Fibroblast of skin of back (primary cell): ENCODE measurements around the gene PSAPL1.

Experiments
- DNase-seq: peaks from one replicate; pipeline ENCODE4 v3.0.0-alpha.2; 2013

Gene PSAPL1

GRCh38 chr4:7430965-7431695 is 3.6 kb downstream of the PSAPL1 start:
- DNase-seq: no peak

GRCh38 chr4:7430368-7430964 is 4.3 kb downstream of the PSAPL1 start:
- DNase-seq: no peak

- DNase-seq: no peak
Measured at GRCh38 chr4:7429601-7430078, 5.1 kb downstream of the PSAPL1 start.

- DNase-seq: no peak
Measured at GRCh38 chr4:7429069-7429416, 5.7 kb downstream of the PSAPL1 start.

- DNase-seq: no peak
Measured at GRCh38 chr4:7428261-7429068, 6.3 kb downstream of the PSAPL1 start.

- no peak for DNase-seq
Measured at GRCh38 chr4:7427831-7428260, 6.9 kb downstream of the PSAPL1 start.

- DNase-seq: no peak
Measured at GRCh38 chr4:7427361-7427760, 7.4 kb downstream of the PSAPL1 start.

- DNase-seq: no peak
Measured at GRCh38 chr4:7426525-7427171, 8.1 kb downstream of the PSAPL1 start.

GRCh38 chr4:7425591-7426468 is 8.9 kb downstream of the PSAPL1 start:
- no peak for DNase-seq

- no peak for DNase-seq
Measured at GRCh38 chr4:7425124-7425523, 9.6 kb downstream of the PSAPL1 start.

- no peak for DNase-seq
Measured at GRCh38 chr4:7424553-7425111, 10.1 kb downstream of the PSAPL1 start.

GRCh38 chr4:7423801-7424552 is 10.8 kb downstream of the PSAPL1 start:
- no peak for DNase-seq

GRCh38 chr4:7423391-7423790 is 11.3 kb downstream of the PSAPL1 start:
- no peak for DNase-seq

GRCh38 chr4:7422898-7423180 is 11.9 kb downstream of the PSAPL1 start:
- no peak for DNase-seq

- no peak for DNase-seq
Measured at GRCh38 chr4:7422151-7422897, 12.4 kb downstream of the PSAPL1 start.

GRCh38 chr4:7421356-7422150 is 13.2 kb downstream of the PSAPL1 start:
- DNase-seq: no peak

GRCh38 chr4:7420661-7421040 is 14.1 kb downstream of the PSAPL1 start:
- no peak for DNase-seq

GRCh38 chr4:7419961-7420660 is 14.6 kb downstream of the PSAPL1 start:
- DNase-seq: no peak
